ENCODE data around the gene AKAP13.

The AKAP13 gene

GRCh38 chr15:85706779-85707518, 326.5 kb downstream of the AKAP13 start:
- Histone ChIP-seq H3K4me1 (no peaks in the 10 kb centered on the region), H3K9me3 (ENCODE audit: control insufficient read depth, low read length) (no peaks in the 10 kb centered on the region), H3K9ac (no peak overlapping the region), H3K4me3 (ENCODE audit: low read depth, low read length) (peak overlapping the region; percentile 11), H3K79me2 (no peaks in the 10 kb centered on the region), H3K36me3 (ENCODE audit: control insufficient read depth, insufficient read depth, low read length) (no peaks in the 10 kb centered on the region), H3K4me2 (ENCODE audit: low read length) (no peak overlapping the region), H3K27ac (peak overlapping the region; percentile 72), H2AFZ (no peak overlapping the region), H3K27me3 (ENCODE audit: control insufficient read depth, insufficient read depth, low read length) (no peaks in the 10 kb centered on the region)
- no peak for TF ChIP-seq CTCF (IDR thresholded peaks at IDR 0.05)

DNA sequence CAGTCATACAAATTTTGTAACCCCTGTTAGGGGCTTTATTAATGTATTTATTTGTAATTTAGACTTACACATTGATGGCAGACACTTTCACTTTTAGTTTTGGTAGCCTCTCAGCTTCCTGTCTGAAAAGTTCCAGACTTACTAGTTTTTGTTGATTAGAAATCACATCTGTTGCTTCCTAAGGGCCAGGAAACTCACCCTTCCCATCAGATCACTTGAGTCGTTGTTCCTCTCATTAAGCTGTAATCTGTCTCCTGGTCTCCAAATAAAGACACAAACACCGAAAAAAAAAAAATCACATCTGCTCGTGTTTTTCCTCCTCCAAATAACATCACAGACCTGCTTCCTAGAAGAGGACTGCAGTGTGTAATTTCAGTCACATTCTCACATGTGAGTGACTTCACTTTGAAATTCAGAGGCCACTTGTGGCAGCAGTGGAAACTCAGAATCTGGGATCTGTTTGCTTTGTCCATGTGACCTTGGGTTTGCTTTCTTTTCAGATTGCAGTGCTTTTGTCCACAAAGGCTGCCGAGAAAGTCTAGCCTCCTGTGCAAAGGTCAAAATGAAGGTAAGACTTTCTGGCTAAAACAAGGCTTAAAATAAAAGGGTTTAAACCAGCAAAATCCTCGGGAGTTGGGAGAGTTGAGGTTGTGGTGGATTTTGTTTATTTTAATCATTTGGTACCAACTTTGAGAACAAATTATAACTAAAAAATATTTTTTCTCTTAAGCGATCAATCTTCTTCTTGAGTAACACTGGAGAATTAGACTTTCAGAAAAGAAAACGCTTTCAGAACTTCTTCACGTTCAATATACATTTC, 327.3 kb downstream of the AKAP13 start:
- no peaks in the 10 kb centered on the region for H3K79me2 ChIP-seq
- peak overlapping the region; percentile 72 for H3K27ac ChIP-seq
- no peaks in the 10 kb centered on the region for H3K9me3 ChIP-seq (ENCODE audit: control insufficient read depth, low read length)
- peak overlapping the region; percentile 11 for H3K4me3 ChIP-seq (ENCODE audit: low read depth, low read length)
- no peaks in the 10 kb centered on the region for H3K27me3 ChIP-seq (ENCODE audit: control insufficient read depth, insufficient read depth, low read length)
- H3K36me3 ChIP-seq (ENCODE audit: control insufficient read depth, insufficient read depth, low read length), result no peaks in the 10 kb centered on the region
- no peaks in the 10 kb centered on the region for H3K4me1 ChIP-seq
- peak overlapping the region; percentile 22 for H3K4me2 ChIP-seq (ENCODE audit: low read length)
- H2AFZ ChIP-seq, result no peak overlapping the region
- H3K9ac ChIP-seq, result no peak overlapping the region
- no peak for TF ChIP-seq CTCF (IDR thresholded peaks at IDR 0.05)

DNA sequence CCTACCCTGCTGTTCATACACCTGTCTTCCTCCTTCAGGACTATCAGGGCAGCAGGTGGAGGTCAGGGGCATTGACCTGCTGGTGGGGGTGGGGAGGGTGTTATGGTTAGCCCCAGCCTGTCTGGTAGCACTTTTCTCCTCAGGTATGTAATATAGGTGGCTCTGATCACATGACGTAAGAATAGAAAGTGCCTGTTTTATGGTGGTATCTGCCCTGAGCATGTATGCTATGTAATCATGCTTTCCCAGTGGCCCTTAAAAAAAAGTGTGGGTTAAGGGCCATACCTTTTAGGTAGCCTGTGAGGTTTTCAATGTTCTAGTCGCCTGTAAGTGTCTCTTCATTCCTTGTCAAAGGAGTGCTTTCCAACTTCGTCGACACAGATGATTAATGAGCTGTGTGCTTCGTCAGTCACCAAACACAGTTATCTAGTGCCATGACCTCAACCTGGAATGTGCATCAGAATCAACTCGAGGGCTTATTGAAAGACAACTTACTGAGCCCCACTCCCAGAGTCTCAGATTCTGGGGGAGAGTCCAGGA, 328.1 kb downstream of the AKAP13 start:
- TF ChIP-seq CTCF (IDR thresholded peaks at IDR 0.05), result no peak
- H3K27ac ChIP-seq, result peak overlapping the region; percentile 72
- H3K27me3 ChIP-seq (ENCODE audit: control insufficient read depth, insufficient read depth, low read length), result no peaks in the 10 kb centered on the region
- H3K9me3 ChIP-seq (ENCODE audit: control insufficient read depth, low read length), result no peaks in the 10 kb centered on the region
- H3K4me3 ChIP-seq (ENCODE audit: low read depth, low read length), result no peak overlapping the region
- no peak overlapping the region for H3K4me2 ChIP-seq (ENCODE audit: low read length)
- H2AFZ ChIP-seq, result no peak overlapping the region
- H3K4me1 ChIP-seq, result no peaks in the 10 kb centered on the region
- H3K36me3 ChIP-seq (ENCODE audit: control insufficient read depth, insufficient read depth, low read length), result no peaks in the 10 kb centered on the region
- no peak overlapping the region for H3K9ac ChIP-seq
- H3K79me2 ChIP-seq, result no peaks in the 10 kb centered on the region

DNA sequence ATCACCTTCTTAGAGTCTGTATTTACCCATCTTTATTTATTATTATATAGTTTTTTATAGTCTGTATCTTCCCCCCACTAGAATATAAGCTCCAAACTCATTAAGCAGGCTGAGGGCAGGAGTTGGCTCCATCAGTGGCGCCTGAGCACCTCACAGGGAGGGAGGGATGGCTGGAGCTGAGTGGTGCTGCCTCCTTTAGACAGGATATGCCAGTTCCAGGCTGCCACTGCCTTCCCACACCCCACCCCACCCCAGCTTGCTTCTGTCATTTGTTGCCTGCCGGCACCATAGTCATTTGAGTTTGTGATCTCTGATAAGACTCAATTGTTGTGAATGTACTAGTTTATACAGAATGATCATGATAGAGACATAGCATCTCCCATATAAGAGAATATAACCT, 328.8 kb downstream of the AKAP13 start:
- Histone ChIP-seq H3K4me2 (ENCODE audit: low read length) (no peak overlapping the region), H3K27me3 (ENCODE audit: control insufficient read depth, insufficient read depth, low read length) (no peaks in the 10 kb centered on the region), H3K9ac (no peak overlapping the region), H3K4me3 (ENCODE audit: low read depth, low read length) (no peak overlapping the region), H3K79me2 (no peaks in the 10 kb centered on the region), H3K36me3 (ENCODE audit: control insufficient read depth, insufficient read depth, low read length) (no peaks in the 10 kb centered on the region), H3K4me1 (no peaks in the 10 kb centered on the region), H2AFZ (no peak overlapping the region), H3K27ac (no peak overlapping the region), H3K9me3 (ENCODE audit: control insufficient read depth, low read length) (no peaks in the 10 kb centered on the region)
- TF ChIP-seq CTCF (IDR thresholded peaks at IDR 0.05), result no peak

All from parathyroid adenoma (tissue), 2 donors.